GM12864 (cell line): ENCODE data around the gene CYREN.
A peak's percentile ranks its signal among the peaks of the same experiment; 100 is the strongest.
"Not testable (repeated sequence)": the region's sequence is repeated elsewhere in the genome, so short reads cannot be mapped to it uniquely, and the experiment has no call there.

Experiments
- DNase-seq: peaks from one replicate; pipeline ENCODE4 v3.0.0-alpha.2; 2011; ENCODE audit warnings: low read depth
- H3K4me3 ChIP-seq: 2 replicates; pipeline ENCODE4 v1.5.1; 2011; ENCODE audit warnings: mild to moderate bottlenecking, low read depth, low read length, control low read depth
- CTCF ChIP-seq: IDR thresholded peaks from 2 replicates; pipeline ENCODE4 v1.5.1; 2011; ENCODE audit warnings: low read depth, mild to moderate bottlenecking, moderate library complexity, low read length, control low read depth, inconsistent platforms; ENCODE audit errors: missing control alignments

Gene CYREN, protein sequence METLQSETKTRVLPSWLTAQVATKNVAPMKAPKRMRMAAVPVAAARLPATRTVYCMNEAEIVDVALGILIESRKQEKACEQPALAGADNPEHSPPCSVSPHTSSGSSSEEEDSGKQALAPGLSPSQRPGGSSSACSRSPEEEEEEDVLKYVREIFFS

GRCh38 chr7:135170274-135170997, at the start of gene CYREN:
TSS of gene CYREN (minus strand) at chr7:135170707. CDS start at chr7:135168922, 1,785 bp downstream.
- peak within 1 kb of the TSS; percentile 98 for H3K4me3 ChIP-seq
- no peak for DNase-seq
- TF ChIP-seq CTCF, result peak; percentile 56

- no peak for DNase-seq
- no peak for TF ChIP-seq CTCF
- no peak overlapping the region for H3K4me3 ChIP-seq
These were observed 47.4 kb upstream of the CYREN start for GRCh38 chr7:135217645-135218509.

DNA sequence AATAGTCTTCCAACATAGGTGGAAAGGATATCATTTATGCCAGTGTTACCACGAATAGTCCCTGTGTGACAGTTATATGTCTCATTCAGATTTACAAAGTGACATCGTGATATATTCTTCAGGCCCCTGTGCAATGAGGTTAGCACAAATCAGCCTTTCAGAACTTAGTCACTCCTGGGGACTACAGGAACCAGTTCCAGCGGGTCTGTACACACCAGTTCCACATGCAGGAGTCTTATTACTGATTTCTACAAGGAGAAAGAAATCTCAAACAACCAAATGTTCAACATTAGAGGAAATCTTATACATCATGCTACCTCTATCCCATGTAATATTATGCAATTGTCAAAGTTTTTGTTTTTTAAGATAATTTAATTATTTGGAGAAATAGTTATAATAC, 45.2 kb upstream of the CYREN start:
- H3K4me3 ChIP-seq, result no peak overlapping the region
- no peak for DNase-seq
- no peak for TF ChIP-seq CTCF

- DNase-seq, result no peak
- no peak overlapping the region for H3K4me3 ChIP-seq
- TF ChIP-seq CTCF, result no peak
These were observed 44.7 kb upstream of the CYREN start for GRCh38 chr7:135215180-135215579.

DNA sequence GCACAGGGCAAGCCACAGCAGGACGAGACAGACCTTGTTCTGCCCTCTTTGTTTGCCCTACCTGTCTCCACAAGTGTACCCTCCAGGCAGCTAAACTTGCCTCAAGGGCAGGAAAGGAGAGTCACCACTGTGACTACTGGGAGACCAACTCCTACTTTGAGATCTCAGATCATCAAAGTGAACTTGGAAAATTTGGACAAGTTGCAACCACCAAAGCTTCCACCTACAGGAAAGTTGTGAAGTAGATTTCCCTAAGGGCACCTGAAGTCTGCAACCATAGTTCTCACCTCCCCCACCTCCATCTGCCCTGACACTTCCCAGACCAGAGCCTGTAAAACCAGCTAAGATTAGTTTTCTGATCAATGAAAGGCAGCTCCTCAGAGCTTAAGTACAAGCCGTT, 43.3 kb upstream of the CYREN start:
- TF ChIP-seq CTCF, result no peak

GRCh38 chr7:135211946-135212685, 41.6 kb upstream of the CYREN start:
- H3K4me3 ChIP-seq, result peak overlapping the region; percentile 61
- not testable (repeated sequence) for DNase-seq

More for the DNA sequence above, 43.3 kb upstream of the CYREN start:
- no peak overlapping the region for H3K4me3 ChIP-seq
- no peak for DNase-seq
